Measurements from ENCODE around the gene SDK1.

The SDK1 gene

DNA sequence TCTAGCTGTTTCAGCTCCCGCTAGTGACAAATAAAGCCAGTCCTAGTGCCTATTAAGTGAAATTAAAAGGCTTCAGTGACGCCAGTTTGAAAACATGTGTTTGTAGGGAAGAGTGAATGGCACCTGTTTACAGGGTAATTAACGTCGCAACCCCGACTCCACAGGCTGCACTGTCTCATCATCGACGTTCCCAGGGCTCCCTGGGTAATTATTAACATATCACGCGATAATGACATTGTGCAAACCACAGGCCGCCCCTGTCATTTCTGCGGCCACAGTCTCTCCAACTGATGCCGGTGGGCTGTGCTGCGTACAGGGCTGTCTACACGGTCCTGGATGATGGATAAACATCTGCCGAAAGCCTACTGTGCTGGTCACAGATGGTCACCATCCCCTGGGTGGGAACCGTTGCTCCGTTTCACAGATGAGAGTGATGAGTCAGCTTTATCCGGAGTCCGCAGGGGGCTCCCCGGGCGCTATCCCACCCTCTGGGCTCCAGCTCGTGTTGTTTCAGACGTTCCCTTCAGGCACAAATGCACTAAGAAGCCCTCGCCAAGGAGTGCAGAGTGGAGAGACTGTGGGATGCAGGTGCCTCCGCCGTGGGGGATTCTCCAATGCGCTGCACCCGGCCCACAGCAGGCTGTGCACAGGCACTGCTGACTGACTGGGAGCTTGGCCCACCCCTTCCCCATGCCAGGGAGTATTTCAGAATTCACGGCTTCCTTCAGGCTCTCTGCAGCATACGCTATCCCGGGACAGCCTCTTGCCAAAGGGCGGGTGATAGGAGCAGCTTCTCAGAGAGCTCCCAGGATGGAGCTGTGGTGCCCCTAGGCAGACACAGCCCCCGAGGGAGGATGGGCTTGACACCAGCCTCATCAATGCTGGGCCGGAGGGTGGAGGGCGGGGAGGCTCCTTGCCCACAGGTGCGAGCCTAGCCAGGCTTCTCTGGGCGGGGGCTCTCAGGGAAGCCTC is 889.2 kb downstream of the SDK1 start:
- no peak for DNase-seq

DNA sequence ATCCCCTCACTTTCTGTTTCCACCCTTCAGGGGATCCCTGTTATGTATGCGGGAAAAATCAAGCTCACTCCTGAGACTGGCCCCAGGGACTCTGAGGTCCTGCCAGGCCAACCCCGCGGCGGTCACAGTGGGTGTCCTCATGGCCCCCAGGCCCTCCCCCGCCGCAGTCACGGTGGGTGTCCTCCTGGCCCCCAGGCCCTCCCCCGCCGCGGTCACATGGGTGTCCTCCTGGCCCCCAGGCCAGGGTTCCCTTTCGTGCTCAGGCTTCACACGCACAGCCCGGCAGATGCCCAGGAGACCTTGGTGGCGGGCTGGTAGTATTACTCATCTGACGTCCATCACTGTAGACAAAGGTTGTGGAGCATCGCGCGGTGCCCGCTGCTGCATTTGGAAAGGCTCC is 890.0 kb downstream of the SDK1 start:
- DNase-seq: no peak

DNA sequence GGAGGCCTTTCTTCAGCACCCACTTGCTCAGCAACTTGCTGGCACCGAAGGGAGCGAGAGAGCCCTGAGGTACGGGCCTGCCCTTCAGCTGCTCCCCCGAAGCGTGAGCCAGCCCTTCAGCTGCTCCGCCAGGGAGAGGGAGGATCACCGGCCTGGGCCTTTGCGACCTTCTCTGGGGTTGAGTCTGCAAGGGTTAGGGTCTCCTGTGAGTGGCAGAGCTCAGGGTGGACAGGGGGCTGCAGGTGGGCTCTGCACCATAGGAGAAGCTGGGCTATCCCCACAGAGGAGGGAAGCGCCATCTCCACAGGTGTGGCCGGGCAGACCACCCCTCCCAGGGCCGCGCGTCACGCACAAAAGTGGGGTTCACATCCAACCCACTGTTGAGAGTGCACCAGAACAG is 890.5 kb downstream of the SDK1 start:
- no peak for DNase-seq

DNA sequence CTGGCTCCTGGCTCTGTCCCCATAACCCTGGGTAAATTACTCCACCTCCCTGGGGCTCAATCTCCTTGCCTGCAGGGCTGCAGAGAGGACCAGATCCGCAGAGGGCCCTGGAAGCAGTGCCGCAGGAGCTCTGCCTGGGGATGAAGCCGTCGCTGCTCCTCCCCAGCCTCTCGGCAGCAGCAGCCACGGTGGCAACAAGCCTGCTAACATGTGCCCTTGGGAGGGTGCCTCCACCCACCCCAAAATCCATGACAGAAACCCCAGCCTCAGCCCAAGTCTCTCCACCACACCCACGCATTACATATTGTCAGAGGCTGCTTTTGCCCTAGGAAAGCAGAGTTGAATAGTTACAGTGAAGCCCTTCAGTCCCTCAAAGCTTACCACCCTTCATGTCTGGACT is 894.6 kb downstream of the SDK1 start:
- peak in 1 of 56 donors; percentile 6 for DNase-seq

DNA sequence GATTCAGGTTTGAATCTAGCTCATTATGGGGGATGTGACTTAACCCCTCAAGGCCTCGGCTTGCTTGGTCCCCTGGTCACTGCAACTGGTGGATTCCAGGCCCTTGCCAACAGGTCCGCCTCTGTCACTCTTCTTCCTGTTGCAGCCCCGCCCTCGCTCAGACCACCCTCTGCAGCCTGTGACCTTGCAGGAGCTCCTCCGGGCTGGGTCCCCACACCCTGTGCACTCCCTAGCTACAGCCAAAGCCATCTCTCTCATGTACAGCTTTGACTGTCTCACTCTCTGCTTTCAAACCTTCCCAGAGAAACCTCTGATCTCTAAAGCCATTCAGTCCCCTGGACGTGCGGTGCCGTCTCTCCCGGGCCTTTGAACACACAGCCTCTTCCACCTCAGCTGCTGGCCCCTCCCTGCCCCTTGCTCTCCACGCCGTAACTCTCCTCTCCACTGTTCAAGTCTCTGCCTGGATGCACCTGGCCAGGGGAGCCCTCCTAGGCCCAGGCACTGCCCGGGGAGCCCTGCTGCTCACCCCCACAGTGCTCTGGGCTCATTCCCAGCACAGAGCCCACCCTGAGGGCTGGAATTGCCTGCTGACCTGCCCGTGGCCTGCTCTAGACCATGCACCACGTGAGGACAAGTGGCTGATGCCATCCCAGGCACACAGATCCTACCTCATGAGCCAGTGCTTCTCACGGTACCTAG is 895.2 kb downstream of the SDK1 start:
- DNase-seq: no peak

DNA sequence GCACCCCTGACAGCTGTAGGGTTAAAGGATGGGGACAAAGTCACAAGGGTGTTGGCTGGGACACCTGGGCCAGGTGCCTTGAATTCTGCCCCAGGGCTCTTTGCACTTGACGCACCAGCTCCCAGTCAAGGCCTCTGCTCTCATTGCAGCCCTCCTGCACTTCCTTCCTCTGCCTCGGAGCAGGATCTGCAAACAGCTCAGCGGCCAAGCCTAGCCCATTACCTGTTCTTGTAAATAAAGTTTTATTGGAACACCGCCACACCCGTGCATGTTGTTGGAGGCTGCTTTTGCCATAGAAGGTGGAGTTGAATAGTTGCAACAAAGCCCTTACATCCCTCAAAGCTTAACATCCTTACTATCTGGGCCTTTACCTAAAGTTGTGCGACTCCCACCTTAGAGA is 897.2 kb downstream of the SDK1 start:
- DNase-seq: no peak

DNA sequence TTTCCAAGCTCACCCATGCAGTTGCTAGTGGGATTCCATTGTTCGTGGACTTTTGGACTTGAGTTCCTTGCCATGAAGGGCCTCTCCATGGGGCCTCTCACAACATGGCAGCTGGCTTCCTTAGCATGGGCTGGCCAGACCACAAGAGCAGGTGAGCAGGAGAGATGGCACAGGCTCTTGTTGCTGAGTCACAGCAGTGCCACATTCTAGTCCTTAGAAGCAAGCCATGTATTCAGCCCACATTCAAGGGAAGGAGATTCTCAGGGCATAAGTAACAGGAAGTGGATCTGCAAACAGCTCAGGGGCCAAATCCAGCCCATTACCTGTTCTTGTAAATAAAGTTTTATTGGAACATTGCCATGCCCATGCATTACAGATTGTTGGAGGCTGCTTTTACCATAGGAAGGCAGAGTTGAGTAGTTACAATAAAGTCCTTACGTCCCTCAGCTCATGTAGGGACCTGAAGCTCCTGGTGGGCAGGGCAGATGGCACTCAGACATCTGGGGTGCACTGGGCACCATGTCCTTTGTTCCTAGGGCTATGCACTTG is 899.6 kb downstream of the SDK1 start:
- DNase-seq: no peak

DNA sequence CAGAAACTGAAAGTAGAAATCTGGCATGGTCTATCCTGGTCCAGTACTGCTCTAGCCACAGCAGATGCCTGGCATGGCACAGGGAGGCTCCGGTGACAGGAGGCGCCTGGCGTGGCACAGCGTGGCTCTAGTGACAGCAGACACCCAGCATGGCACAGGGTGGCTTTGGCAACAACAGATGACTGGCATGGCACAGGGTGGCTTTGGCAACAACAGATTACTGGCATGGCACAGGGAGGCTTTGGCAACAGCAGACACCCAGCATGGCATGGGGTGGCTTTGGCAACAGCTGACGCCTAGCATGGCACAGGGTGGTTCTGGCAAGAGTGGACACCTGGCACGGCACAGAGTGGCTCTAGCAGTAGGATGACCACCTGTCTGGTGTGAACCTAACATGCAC is 900.5 kb downstream of the SDK1 start:
- no peak for DNase-seq

DNA sequence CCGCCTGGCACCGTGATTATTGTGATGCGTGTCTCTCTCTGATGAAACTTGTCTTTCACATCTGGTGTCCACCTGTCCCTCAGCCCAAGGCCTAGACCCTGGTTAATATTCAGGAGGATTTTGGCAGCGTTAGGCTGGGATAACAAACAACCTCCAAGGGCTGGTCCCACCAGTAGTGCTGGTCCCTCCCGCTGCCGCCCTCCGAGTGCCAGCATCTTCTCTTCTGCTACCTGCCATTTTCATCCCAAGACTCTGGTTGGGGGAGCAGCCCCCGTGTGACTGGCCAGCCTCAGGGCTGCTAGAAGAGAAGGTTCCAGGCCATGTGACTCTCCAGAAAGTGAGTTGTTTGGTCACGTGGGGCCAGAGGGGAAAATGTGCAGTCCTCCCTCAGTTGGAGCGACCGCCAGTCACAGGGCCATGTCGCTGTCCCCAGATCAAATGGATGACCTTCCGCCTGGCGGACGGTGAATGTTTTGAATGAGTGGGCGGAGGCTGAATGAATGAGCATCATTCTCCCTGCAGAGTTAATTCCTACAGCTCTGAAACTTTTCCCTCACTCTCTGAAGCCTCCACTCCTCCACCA is 901.2 kb downstream of the SDK1 start:
- no peak for DNase-seq

DNA sequence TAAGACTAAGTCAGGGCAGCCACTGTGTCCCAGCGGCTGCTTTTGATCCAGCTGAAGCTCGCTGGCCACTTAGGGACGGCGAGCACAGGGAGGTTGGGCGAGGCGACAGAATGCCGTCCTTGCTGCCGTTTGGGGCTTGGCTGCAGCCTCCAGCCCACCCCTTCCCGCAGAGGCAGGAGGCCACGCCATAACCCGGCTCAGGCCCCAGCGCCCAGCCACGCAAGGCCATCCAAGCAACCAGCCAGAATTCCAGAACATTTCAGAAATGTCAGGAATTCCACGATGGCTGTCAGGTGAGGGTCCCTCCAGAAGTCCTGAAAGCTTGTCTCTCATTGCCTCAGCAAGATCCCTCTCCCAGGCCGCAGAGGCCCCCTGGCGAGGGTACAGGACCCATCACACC is 901.9 kb downstream of the SDK1 start:
- DNase-seq: no peak

DNA sequence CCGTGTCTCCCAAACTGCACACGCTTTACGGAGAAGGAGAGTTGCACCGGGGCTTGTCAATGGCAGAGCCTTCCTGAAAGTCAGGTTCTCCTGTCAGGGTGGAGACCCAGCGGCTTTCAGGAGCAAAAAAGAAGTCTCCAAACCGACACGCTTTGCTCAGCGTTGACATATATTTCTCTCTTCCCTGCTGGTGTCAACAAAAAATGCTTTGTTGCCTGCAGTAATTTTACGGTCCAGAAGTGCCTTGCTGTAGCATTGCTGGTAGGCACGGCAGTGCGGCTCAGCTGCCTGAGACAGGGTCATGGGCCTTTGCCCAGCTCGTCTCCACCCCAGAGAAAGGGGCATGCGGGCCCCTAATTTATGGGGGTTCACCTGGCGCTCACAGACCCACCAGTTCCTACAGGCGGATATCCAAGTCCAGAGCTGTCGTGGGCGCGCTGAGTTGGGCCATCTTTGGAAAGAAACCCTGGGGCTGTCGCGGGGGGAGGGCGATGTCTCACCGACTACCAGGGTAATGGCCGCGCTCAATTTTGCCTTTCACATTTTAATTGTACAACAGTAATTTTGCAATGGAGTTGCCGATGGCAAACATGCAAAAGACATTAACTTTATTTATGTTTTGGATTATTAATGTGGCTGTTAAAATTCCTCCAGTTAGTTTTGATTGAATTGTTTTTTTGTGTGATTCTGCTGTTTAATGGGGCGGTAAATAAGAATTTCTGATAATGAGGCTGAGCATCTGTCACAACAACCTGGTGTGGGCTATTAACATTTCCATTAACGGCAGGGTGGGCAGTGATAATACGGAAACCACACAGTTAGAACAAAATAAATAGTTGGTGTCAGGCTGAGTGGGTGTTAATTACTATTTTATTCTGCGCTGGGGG is 902.8 kb downstream of the SDK1 start:
- DNase-seq: no peak

DNA sequence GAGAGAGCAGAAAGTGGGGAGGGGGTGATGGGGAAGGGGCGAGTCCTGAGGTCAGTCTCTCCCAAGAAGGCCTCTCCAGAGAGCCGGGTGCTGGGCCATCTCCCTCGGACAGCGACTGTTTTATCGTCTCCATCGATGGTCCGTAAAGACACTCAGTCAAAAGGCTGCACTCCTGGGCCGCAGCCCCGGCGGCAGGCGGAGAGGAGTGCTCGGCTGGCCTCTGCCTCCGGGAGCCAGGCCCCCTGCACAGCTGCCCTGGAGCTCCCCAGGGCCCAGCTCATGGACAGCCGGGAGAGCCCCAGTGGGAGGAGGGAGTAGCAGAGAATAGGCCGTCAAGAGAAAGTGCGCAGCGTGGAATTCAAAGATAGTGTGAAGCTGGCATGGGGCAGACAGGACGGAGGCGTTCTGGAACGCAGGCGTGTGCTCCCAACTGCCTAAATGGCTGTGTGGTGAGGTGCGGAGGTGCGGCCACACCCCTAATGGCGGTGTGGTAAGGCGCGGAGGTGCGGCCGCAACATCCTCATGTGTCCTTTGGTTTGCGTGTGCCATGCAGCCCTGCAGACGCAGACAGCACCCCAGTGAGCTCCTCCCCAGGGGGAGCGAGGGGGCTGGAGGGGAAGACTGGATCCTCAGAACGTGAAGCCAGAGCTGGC is 903.6 kb downstream of the SDK1 start:
- DNase-seq: peak in 1 of 56 donors; percentile 4

DNA sequence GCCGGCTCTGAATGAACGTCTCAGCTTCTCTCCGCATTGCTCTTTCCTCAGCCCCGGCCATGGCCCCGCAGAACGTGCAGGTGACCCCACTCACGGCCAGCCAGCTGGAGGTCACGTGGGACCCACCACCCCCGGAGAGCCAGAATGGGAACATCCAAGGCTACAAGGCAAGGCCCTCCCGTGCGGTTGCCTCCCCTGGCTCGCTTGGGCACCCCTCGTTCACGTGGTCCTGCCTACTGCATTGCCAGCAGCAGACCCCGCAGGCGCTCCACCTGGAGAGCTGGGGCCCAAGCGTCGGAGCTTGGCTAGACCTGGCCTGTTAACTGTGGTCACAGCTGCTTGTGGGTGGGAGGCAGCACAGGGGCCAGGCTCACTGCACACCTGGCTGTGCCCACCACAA is 904.8 kb downstream of the SDK1 start:
- DNase-seq: no peak

DNA sequence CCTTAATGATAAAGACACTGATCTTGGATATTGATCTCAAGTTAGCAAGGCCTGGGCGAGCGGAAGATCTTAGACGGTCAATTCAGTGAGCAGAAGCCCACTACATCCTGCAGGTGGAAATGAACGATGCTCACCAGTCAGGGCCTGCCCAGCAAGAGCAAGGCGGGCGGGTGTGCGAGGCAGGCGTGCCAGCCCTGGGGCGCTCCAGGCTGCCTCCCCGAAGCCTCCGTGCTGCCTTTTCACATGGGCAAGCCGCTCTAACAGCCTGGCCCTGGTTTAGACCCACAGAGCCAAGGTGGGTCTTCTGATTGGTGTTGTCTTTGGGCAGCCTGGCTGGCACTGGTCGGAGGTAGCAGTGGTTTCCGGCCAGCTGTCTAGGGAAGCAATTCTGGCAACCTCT is 906.0 kb downstream of the SDK1 start:
- no peak for DNase-seq

DNA sequence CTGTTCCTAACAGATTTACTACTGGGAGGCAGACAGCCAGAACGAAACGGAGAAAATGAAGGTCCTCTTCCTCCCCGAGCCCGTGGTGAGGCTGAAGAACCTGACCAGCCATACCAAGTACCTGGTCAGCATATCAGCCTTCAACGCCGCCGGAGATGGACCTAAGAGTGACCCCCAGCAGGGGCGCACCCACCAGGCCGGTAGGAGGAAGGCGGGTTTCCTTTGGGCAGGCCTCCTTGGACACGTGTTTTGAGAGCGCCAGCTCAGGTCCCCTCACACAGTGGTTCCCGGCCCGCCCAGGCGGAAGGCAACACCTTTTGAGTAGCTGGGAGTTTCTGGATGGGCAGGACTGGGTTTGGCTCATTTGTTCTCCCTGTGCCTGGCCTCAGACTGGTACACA is 907.0 kb downstream of the SDK1 start:
- no peak for DNase-seq

DNA sequence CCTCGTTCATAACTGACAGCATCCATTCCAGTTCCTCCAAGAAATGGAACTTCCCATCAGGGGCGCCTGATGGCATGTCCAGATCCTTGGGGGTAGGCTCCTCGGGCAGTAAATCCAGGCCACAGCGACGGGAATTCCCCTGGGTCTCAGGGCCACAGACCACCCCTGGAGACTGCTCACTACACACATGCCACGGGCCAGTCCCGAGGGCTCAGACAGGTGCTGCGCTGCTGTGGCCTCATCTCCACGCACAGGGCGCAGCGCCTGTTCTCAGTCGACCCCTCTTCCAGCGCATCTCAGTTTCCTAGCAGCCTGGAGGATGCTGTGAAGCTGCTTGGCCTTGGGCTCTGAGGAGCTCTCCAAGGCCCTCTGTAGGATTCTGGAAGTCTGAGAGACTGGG is 907.5 kb downstream of the SDK1 start:
- DNase-seq: no peak

DNA sequence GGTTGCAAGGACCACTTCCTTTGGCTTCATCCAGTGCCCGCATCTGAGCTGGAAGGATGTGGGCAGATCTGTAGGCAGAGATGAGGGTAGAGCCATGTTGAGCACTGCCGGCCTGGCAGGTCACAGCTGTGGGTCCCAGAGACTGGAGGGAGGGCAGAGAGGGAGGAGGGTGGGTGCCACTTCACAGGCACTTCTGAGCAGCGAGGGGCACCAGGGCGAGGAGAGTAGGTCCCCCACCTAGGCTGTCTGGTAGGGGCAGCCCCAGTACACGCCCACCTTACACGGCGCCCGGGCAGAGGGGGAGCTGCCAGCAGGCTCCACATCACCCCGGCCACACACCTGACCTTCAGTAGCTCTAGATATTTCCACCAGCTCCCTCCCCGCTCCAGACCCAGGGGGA is 908.1 kb downstream of the SDK1 start:
- DNase-seq: no peak

DNA sequence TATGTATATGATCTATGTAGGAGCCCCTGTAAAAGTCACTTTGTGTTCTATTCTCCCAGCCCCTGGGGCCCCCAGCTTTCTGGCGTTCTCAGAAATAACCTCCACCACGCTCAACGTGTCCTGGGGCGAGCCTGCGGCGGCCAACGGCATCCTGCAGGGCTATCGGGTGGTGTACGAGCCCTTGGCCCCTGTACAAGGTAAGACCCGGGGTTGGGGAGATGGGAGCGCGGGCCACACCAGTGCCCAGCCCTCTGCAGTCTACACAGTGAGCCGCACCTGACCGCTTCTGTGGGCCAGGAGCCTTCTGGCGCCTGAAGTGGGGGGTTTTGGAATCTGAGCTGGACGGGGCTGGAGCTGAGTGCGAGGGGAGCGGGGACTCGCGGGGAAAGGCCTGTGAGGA is 908.9 kb downstream of the SDK1 start:
- DNase-seq: no peak

DNA sequence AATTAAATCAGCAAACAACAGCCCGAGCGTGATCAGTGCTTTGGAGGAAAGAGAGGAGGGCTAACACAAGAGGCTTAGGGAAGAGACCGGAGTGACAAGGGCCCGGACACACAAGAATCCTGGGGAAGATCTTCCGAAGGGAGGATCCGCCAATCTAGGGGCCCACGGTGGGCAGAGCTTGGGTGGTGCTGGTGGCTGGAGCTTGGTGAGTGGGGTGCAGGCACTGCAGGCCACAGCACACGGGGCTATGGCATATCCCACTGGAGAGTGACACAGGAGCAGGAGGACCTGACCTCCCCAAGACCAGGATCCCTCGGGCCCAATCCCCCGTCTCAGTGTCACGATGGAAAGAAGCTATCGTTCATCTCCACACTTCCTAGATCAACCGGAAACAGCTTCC is 909.8 kb downstream of the SDK1 start:
- DNase-seq: no peak

DNA sequence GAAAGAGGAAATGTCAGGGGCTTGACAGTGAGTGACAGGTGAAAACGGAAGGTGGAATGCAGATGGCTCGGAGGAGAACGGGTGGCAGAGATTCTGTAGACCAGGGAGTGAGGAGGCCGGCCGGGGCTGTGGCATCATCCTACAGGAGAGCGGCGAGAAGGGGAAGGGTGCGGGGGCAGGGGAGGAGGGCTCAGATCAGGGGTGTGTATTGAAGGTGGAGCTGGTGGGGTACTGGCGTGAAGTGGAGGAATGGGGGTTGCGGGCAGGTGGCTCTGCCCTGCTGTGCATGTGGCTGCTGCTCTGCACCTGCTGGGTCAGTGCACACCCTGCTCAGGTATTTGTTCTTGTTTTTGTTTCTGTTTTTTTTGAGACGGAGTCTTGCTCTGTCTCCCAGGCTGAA is 910.2 kb downstream of the SDK1 start:
- DNase-seq: no peak

DNA sequence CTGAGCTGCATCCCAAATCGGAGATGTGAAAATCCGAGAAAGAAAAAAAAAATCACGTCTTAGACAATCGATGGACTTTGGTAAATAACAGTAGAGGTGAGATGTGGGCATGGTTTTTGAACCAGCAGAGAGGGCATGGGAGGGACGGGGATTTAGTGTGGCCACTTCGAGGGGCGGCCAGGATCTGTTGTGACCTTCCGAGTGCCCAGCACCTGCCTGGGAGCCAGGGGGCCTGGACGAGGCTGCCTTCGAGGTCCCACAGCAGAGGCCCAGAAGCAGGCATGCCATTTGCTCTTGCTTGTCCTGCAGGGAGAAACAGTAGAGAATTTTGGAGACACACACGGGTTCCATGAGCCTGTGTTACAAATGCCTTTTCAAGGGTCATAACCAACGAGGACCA is 911.3 kb downstream of the SDK1 start:
- no peak for DNase-seq
